ENCODE data around the gene FIBP.

DNA sequence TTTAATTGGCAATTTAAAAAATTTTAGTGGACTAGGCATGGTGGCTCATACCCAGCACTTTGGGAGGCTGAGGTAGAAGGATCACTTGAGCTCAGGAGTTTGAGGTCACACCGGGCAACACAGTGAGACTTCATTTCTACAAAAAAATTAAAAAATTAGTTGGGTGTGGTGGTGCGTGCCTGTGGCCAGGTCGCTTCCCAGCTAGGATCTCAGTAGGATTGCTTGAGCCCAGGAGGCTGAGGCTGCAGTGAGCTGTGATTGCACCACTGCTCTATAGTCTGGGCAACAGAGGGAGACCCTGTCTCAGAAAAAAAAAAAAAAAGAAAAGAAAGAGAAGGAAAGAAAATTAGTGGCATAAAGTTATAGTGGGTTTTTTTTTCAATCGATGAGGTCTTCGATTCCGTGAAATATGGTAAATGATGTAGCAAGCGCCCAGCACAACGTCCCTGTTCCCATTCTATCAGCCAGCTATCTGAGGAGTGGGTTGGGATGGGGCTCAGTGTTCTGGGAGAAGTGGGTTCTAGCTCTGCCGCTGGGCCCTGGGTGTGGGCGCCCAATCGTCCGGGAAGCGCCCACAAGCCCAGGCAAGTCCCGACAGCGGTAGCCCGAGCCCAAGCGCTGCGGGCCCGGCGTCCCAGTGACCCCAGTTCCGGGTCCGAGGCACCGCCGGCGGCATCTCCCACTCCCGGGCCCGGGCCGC is 10.5 kb upstream of the FIBP start:
- TF ChIP-seq POLR2A (IDR thresholded peaks at IDR 0.05) (no peak), CTCF (IDR thresholded peaks at IDR 0.05) (no peak)
